ENCODE results near the gene TUBB3.

DNA sequence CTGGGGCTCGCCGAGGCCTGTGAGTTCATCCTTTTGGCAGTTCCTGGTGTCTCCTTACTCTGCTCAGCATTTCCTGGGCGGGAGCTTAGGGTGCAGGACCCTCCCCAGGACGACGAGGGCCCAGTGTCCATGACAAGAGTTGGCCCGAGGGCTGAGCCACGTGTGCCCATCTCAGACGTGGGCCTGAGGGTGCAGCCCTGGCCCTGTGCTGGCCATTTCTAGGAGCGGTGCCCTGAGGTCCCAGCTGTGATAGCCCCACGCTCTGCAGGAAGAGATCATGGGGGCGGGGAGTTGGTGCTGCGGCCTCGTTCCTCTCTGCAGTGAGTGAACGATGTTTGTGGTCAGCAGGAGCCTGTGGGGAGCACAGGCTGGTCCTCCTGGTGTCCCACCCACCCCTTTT lies 10.5 kb upstream of the TUBB3 start:
- TF ChIP-seq, protein P1, sequence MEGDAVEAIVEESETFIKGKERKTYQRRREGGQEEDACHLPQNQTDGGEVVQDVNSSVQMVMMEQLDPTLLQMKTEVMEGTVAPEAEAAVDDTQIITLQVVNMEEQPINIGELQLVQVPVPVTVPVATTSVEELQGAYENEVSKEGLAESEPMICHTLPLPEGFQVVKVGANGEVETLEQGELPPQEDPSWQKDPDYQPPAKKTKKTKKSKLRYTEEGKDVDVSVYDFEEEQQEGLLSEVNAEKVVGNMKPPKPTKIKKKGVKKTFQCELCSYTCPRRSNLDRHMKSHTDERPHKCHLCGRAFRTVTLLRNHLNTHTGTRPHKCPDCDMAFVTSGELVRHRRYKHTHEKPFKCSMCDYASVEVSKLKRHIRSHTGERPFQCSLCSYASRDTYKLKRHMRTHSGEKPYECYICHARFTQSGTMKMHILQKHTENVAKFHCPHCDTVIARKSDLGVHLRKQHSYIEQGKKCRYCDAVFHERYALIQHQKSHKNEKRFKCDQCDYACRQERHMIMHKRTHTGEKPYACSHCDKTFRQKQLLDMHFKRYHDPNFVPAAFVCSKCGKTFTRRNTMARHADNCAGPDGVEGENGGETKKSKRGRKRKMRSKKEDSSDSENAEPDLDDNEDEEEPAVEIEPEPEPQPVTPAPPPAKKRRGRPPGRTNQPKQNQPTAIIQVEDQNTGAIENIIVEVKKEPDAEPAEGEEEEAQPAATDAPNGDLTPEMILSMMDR (IDR thresholded peaks at IDR 0.05; ENCODE audit: insufficient read depth, low read depth, low read length), result no peak
- no peak for TF ChIP-seq EZH2 (IDR thresholded peaks at IDR 0.05; ENCODE audit: insufficient read depth, low read length)
